HepG2 (cell line): ENCODE measurements around the gene DIABLO. TPM values are rescaled to one million over a fixed set of nuclear protein-coding genes. Genes with fewer than 3 reads are reported as not detected.

ENCODE experiments used
- AKAP8 ChIP-seq: sonication (generic); formaldehyde crosslinking; IDR thresholded peaks from 2 replicates; pipeline ENCODE4 v1.5.1; 2020; ENCODE audit warnings: mild to moderate bottlenecking, missing genetic modification reagents
- DZIP1 ChIP-seq: sonication (generic); formaldehyde crosslinking; IDR thresholded peaks from 2 replicates; pipeline ENCODE4 v1.5.0; 2020; ENCODE audit warnings: mild to moderate bottlenecking, missing genetic modification reagents
- ETV6 ChIP-seq: sonication (generic); formaldehyde crosslinking; conservative IDR thresholded peaks from 2 replicates; pipeline ENCODE4 v1.4.0; 2020; ENCODE audit warnings: missing genetic modification reagents
- MAFK ChIP-seq, 2 experiments: IDR thresholded peaks in 1 of 2; conservative IDR thresholded peaks in 1 of 2; 2 replicates each; pipeline ENCODE4 v1.6.1; 2011; ENCODE audit warnings: improper control_type of control experiment in 2 of 2, low read length in 2 of 2
- NCOA2 ChIP-seq: sonication (generic); formaldehyde crosslinking; IDR thresholded peaks from 2 replicates; pipeline ENCODE4 v1.8.0; 2022; ENCODE audit warnings: inconsistent platforms
- POGK ChIP-seq: sonication (generic); formaldehyde crosslinking; conservative IDR thresholded peaks from 2 replicates; pipeline ENCODE4 v1.8.0; 2022; ENCODE audit warnings: mild to moderate bottlenecking, moderate library complexity, missing genetic modification reagents
- PRDM10 ChIP-seq: sonication (generic); formaldehyde crosslinking; IDR thresholded peaks from 2 replicates; pipeline ENCODE4 v1.4.0; 2020; ENCODE audit warnings: low read depth, missing genetic modification reagents
- SP140L ChIP-seq: sonication (generic); formaldehyde crosslinking; IDR thresholded peaks from 2 replicates; pipeline ENCODE4 v1.4.0; 2020; ENCODE audit warnings: missing genetic modification reagents, borderline replicate concordance
- TFAP4 ChIP-seq: sonication (generic); IDR thresholded peaks from 2 replicates; pipeline ENCODE4 v1.6.1; 2016; ENCODE audit warnings: low read depth, borderline replicate concordance
- TFDP2 ChIP-seq: sonication (generic); formaldehyde crosslinking; IDR thresholded peaks from 2 replicates; pipeline ENCODE4 v1.4.0; 2020; ENCODE audit warnings: missing genetic modification reagents
- TFE3 ChIP-seq: IDR thresholded peaks from 2 replicates; pipeline ENCODE4 v1.6.1; 2016
- TSC22D2 ChIP-seq: sonication (generic); formaldehyde crosslinking; IDR thresholded peaks from 2 replicates; pipeline ENCODE4 v1.5.1; 2020; ENCODE audit warnings: missing genetic modification reagents, mild to moderate bottlenecking, borderline replicate concordance
- ZNF274 ChIP-seq: sonication (generic); formaldehyde crosslinking; IDR thresholded peaks from 2 replicates; pipeline ENCODE4 v1.5.1; 2020; ENCODE audit warnings: mild to moderate bottlenecking, missing genetic modification reagents
- polyA plus RNA-seq, 8 experiments: library from polyadenylated mRNA; depleted of rRNA in 3 of 8; stranded (reverse) in 7 of 8; unstranded in 1 of 8; fragments of >200 nt; fragmentation: Illumina TruSeq in 4 of 8; extraction: Trizol in 4 of 8; gene quantifications; 2 replicates each; pipeline versions ENCODE4 v1.2.1 to v1.2.3, GENCODE V29; 2011 to 2016; ENCODE audit warnings: low read depth in 4 of 8, missing spikeins in 1 of 8, mixed read lengths in 1 of 8; ENCODE audit not compliant: insufficient read depth in 1 of 8
- total RNA-seq, 5 experiments: library from RNA; depleted of rRNA; stranded (reverse); fragments of >200 nt; fragmentation: Illumina TruSeq; extraction: Trizol; gene quantifications; 2 replicates each; pipeline ENCODE4 v1.2.3, GENCODE V29; 2016; ENCODE audit warnings: low read depth in 1 of 5

DIABLO gene
- total and polyA plus RNA-seq, 2 of the 13 experiments (the other 11 are each of a cell fraction or from before 2014, with no cell fraction given), result 20.7 to 70.9 TPM

- TF ChIP-seq TFDP2 (CRISPR knock-in tag) (peak; percentile 83), NCOA2 (CRISPR knock-in tag) (peak; percentile 17; the same call in 1 of the 2 replicates), TSC22D2 (0 out of 2 replicates have a peak, but pooled peaks have one; percentile 67), POGK (peak; percentile 83; the same call in 1 of the 2 replicates), AKAP8 (CRISPR knock-in tag) (0 out of 2 replicates have a peak, but pooled peaks have one; percentile 27), TFE3 (CRISPR knock-in tag) (peak; percentile 81; the same call in 1 of the 2 replicates), ZNF274 (peak; percentile 92; the same call in 1 of the 2 replicates), ETV6 (peak; percentile 68; the same call in 1 of the 2 replicates), DZIP1 (CRISPR knock-in tag) (peak; percentile 86; the same call in 1 of the 2 replicates), SP140L (peak; percentile 57; the same call in 1 of the 2 replicates), PRDM10 (CRISPR knock-in tag) (no peak), TFAP4 (no peak), MAFK (conservative IDR thresholded peaks at IDR 0.05 in 1 of 2, IDR thresholded peaks at IDR 0.05 in 1 of 2; ENCODE audit: low read length in 2 of 2) (no peak)
Observed at GRCh38 chr12:122226366-122227125, 694 bp upstream of the DIABLO start (continued).
